Measurements from ENCODE around the gene CS. TPM values are rescaled to one million over a fixed set of nuclear protein-coding genes. Genes with fewer than 3 reads are reported as not detected.

Gene CS
- total and polyA plus RNA-seq, 3 experiments from 2014 or later, result 78.8 to 286 (median 279) TPM

DNA sequence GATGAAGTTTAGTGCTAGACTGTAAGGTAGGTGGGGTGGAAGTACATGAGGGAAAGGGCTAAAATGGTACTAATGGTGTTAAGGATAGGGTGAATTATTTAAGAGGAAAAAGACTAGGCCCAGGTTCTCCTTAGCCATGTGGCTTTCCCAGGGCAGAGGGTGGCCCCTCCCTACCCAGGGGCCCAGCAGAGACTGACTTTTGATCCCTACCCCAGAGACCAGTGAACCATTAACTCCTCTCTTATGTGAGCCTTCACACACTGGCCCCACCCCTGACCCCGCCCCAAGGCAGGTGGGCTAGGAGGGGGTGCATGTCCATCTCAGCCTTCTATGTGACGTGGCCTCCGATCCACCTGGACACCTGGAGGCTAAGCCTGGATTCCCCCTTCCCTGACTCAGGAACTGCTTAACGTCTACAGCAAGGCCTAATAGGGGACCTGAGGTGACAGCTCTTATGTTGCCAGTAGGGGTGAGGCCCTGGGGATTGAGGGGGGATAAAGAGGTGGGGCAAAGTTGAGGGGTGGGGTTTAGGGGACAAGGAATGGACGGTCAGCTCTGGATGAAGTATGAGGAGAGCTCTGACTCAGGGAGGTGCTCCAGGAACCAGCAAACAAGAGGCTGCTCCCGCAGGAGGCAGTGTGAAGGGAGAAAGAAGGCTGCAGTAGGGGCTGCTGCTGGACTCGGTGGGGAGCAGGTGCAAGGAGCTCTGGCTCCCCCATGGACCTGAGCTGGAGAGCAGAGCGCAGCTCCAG is 69.5 kb downstream of the CS start:
- Mint-ChIP-seq H3K9me3 (no peaks in the 10 kb centered on the region), H3K27ac (no peak overlapping the region), H3K36me3 (peaks cover 0 to 16% (median 0%) of the 10 kb centered on the region in 3 donors), H3K27me3 (no peaks in the 10 kb centered on the region), H3K4me1 (peaks cover under 1 to 3% (median 1%) of the 10 kb centered on the region in 3 donors), H3K4me3 (no peak overlapping the region)
- no peaks in the 10 kb centered on the region for H3K9me3 ChIP-seq (ENCODE audit: low read length)
- no peaks in the 10 kb centered on the region for H3K4me1 ChIP-seq (ENCODE audit: insufficient read depth, low read length)
- no peak overlapping the region for H3K4me3 ChIP-seq (ENCODE audit: low read length)
- POLR2A ChIA-PET, result no interaction called here
- no peaks in the 10 kb centered on the region for H3K36me3 ChIP-seq (ENCODE audit: insufficient read depth, low read length)
- no peaks in the 10 kb centered on the region for H3K27me3 ChIP-seq (ENCODE audit: insufficient read depth, low read length, poor library complexity, severe bottlenecking)
- no peak overlapping the region for H3K27ac ChIP-seq (ENCODE audit: low read depth, low read length)
- no peak for DNase-seq
- CTCF ChIA-PET, result interaction anchor here (1.1 kb wide), 2 partner anchors 28 to 37 kb away, joined by 3 read pairs; no protein-coding TSS in a partner anchor

DNA sequence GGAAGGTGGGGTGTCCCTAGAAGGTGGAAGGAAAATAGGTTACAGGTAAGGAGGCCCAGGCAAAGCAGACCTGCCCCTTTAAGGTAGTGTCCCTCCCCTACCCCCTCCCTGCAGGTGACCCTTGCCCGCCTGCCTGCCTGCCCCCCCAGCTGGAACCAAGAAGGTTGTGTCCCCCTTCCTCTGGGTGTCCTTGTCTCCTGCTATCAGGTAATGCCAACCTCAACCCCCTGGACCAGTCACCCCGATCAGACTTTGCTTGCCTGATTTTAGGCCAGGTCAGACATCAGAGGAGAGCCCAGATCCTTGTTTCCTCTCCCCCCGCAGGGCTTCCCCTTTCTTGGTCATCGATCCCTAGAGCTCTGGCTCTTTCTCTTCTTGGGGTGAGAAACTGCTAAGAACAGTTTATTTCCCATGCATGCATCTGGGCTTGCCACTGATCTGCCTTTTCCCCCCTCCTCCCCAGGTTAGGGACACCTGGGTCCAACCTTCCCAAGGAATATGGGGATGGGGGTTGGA is 70.2 kb downstream of the CS start, which contains the start of gene SLC39A5:
Gene SLC39A5, plus strand, starts transcription at position 136 of the 516 bp plus-strand sequence. CDS start 1,224 bp downstream, outside the sequence.
- Histone ChIP-seq H3K9me3 (ENCODE audit: low read length) (no peaks in the 10 kb centered on the region), H3K27ac (ENCODE audit: low read depth, low read length) (no peak within 1 kb of the TSS), H3K4me1 (ENCODE audit: insufficient read depth, low read length) (peaks cover 3% of the 10 kb centered on the region), H3K36me3 (ENCODE audit: insufficient read depth, low read length) (no peaks in the 10 kb centered on the region), H3K27me3 (ENCODE audit: insufficient read depth, low read length, poor library complexity, severe bottlenecking) (no peaks in the 10 kb centered on the region), H3K4me3 (ENCODE audit: low read length) (no peak within 1 kb of the TSS)
- CTCF ChIA-PET, result no interaction called here
- no peaks in the 10 kb centered on the region for H3K9me3 Mint-ChIP-seq
- H3K27me3 Mint-ChIP-seq, result no peaks in the 10 kb centered on the region
- POLR2A ChIA-PET, result no interaction called here
- DNase-seq, result no peak
- no peak within 1 kb of the TSS for H3K4me3 Mint-ChIP-seq
- peaks cover 0 to 18% (median 0%) of the 10 kb centered on the region in 3 donors for H3K36me3 Mint-ChIP-seq
- H3K4me1 Mint-ChIP-seq, result peaks cover 7 to 10% (median 8%) of the 10 kb centered on the region in 3 donors
- H3K27ac Mint-ChIP-seq, result peak within 1 kb of the TSS in 2 of 8 donors; percentile 56 to 72

DNA sequence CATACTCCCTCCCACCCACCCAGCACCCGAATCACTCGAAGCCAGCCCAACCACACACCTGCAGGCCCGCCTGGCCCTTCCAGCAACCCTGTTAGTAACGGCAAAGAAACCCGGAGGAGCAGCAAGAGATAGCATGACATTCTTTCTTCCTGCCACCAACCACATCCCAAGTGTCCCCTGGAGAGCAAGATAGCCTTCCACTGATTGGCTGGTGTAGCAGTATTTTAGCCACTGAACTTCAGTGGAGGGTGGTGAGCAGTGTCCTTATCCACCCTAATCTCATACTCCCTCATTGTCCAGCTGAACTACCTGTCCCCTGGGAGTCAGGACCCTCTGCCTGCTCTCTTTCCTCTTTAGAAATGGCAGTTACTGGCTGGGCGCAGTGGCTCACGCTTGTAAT is 71.0 kb downstream of the CS start:
- Histone ChIP-seq H3K4me3 (ENCODE audit: low read length) (no peak overlapping the region), H3K9me3 (ENCODE audit: low read length) (no peaks in the 10 kb centered on the region), H3K27me3 (ENCODE audit: insufficient read depth, low read length, poor library complexity, severe bottlenecking) (no peaks in the 10 kb centered on the region), H3K27ac (ENCODE audit: low read depth, low read length) (no peak overlapping the region), H3K4me1 (ENCODE audit: insufficient read depth, low read length) (peaks cover 9% of the 10 kb centered on the region), H3K36me3 (ENCODE audit: insufficient read depth, low read length) (no peaks in the 10 kb centered on the region)
- Mint-ChIP-seq H3K4me1 (peaks cover 13 to 18% (median 14%) of the 10 kb centered on the region in 3 donors), H3K36me3 (peaks cover 0 to 18% (median 0%) of the 10 kb centered on the region in 3 donors), H3K27ac (peak overlapping the region in 1 of 8 donors; percentile 10), H3K4me3 (no peak overlapping the region), H3K9me3 (no peaks in the 10 kb centered on the region), H3K27me3 (no peaks in the 10 kb centered on the region)
- ChIA-PET POLR2A (no interaction called here), CTCF (interaction anchor here (0.7 kb wide), 1 partner anchor 27 kb away, joined by 3 read pairs; no protein-coding TSS in a partner anchor)
- DNase-seq, result no peak

DNA sequence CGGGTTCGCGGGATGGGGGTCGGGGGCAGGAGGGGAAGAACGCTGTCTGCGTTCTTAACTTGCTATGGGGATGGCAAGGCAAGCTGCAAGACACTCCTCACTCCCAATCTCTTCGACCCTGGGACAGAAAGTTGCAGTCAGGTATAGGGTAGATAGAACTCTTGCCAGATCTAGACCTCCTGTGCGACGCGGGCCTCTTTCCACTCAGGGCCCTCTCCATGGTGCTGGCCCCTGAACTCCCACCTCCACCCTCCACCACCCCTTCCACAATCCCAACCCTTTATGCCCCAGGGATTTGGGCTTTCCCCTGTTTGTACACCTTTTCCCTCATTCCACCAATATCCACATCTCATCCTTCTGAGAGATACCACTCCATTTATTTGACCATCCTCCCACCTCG is 75.2 kb downstream of the CS start:
- H3K9me3 ChIP-seq (ENCODE audit: low read length), result no peaks in the 10 kb centered on the region
- no peak for DNase-seq
- peak overlapping the region; percentile 67 for H3K4me3 ChIP-seq (ENCODE audit: low read length)
- peaks cover 34% of the 10 kb centered on the region for H3K4me1 ChIP-seq (ENCODE audit: insufficient read depth, low read length)
- no peaks in the 10 kb centered on the region for H3K9me3 Mint-ChIP-seq
- H3K36me3 ChIP-seq (ENCODE audit: insufficient read depth, low read length), result no peaks in the 10 kb centered on the region
- peak overlapping the region; percentile 79 to 100 (median 92) for H3K27ac Mint-ChIP-seq
- CTCF ChIA-PET, result interaction anchor here (1.4 to 2.0 kb wide), 3 partner anchors 19 to 33 kb away, joined by 3 to 6 read pairs (median 3); partner anchors contain the start of gene ANKRD52
- H3K27me3 ChIP-seq (ENCODE audit: insufficient read depth, low read length, poor library complexity, severe bottlenecking), result no peaks in the 10 kb centered on the region
- H3K36me3 Mint-ChIP-seq, result peaks cover 0 to 31% (median 0%) of the 10 kb centered on the region in 3 donors
- H3K4me1 Mint-ChIP-seq, result peaks cover 42 to 55% (median 49%) of the 10 kb centered on the region in 3 donors
- peak overlapping the region; percentile 86 to 99 (median 89) for H3K4me3 Mint-ChIP-seq
- POLR2A ChIA-PET, result no interaction called here
- peaks cover 0 to 2% of the 10 kb centered on the region in 2 donors for H3K27me3 Mint-ChIP-seq
- H3K27ac ChIP-seq (ENCODE audit: low read depth, low read length), result peak overlapping the region; percentile 62

DNA sequence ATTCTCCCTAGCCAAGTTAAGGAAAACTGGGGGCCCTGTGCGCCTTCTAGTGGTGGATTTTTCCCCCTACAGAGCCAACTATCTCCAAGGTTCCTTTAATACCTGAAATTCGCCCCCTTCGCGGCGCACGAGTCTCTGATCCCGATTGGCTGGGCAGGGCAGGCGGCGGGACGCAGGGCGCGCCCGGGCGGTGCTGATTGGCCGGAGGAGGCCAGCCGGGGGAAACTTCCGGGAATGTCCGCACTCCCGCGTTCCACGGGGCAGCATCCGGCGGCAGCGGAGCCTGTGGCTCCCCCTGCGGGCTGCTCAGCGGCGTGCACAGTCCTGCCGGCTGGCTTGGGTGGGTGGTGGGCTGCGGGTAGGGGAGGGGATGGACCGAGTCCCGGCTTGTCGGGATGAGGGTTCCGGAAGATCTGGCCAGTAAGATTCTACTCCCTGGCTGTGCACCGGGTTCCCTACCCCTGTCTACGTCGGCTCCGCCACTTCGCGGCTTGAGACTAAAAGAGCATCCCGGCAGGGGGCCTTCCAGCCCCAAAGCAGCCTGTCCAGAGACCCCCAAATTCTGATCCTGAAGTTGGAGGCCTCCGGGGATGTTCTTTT is 75.9 kb downstream of the CS start, which contains the start of gene NABP2:
Gene NABP2, plus strand, starts transcription at position 241 of the 600 bp plus-strand sequence. CDS start 515 bp downstream, outside the sequence.
- Histone ChIP-seq H3K4me3 (ENCODE audit: low read length) (peak within 1 kb of the TSS; percentile 67), H3K36me3 (ENCODE audit: insufficient read depth, low read length) (no peaks in the 10 kb centered on the region), H3K4me1 (ENCODE audit: insufficient read depth, low read length) (peaks cover 34% of the 10 kb centered on the region), H3K27me3 (ENCODE audit: insufficient read depth, low read length, poor library complexity, severe bottlenecking) (no peaks in the 10 kb centered on the region), H3K9me3 (ENCODE audit: low read length) (no peaks in the 10 kb centered on the region), H3K27ac (ENCODE audit: low read depth, low read length) (peak within 1 kb of the TSS; percentile 62)
- POLR2A ChIA-PET, result interaction anchor here (1.0 kb wide), 1 partner anchor 35 kb away, joined by 3 read pairs; the partner anchor contains the start of gene SMARCC2
- Mint-ChIP-seq H3K27ac (peak within 1 kb of the TSS; percentile 90 to 100 (median 100)), H3K9me3 (no peaks in the 10 kb centered on the region), H3K4me1 (peaks cover 42 to 55% (median 53%) of the 10 kb centered on the region in 3 donors), H3K27me3 (peaks cover 0 to 2% of the 10 kb centered on the region in 2 donors), H3K4me3 (peak within 1 kb of the TSS; percentile 86 to 99 (median 93)), H3K36me3 (peaks cover 0 to 30% (median 0%) of the 10 kb centered on the region in 3 donors)
- peak; percentile 90 to 94 (median 92) for DNase-seq
- CTCF ChIA-PET, result interaction anchor here (1.4 to 3.1 kb wide), 2 partner anchors 18 to 98 kb away, joined by 3 to 13 read pairs; no protein-coding TSS in a partner anchor

DNA sequence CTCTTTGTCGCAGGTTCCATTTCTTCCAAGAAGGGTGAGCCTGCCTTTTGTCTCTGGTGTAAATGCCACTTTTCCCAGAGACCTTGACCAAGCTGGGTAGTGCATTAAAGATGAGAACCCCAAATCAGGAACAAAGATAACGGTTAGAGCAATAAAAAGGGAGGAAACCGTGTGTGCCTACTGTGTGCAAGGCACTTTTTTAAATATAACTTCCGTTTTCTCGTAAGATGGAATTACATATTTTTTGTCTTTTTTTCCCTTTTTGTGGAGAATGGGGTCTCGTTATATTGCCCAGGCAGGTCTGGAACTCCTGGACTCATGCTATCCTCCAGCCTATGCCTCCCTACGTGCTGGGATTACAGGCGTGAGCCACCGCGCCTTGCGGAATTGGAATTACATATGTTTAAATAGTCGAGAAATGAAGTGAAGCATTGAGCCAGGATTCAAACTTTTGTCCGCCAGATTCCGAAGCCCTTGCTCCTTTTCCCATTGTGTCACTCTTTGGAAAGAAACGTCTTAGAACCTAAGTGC is 76.5 kb downstream of the CS start:
- peaks cover 34% of the 10 kb centered on the region for H3K4me1 ChIP-seq (ENCODE audit: insufficient read depth, low read length)
- CTCF ChIA-PET, result interaction anchor here (1.3 to 3.1 kb wide), 8 partner anchors 16 to 105 kb away, joined by 4 to 42 read pairs (median 14); partner anchors contain the start of genes ANKRD52, ESYT1, RPL41 and SMARCC2
- H3K36me3 ChIP-seq (ENCODE audit: insufficient read depth, low read length), result no peaks in the 10 kb centered on the region
- peaks cover 42 to 55% (median 53%) of the 10 kb centered on the region in 3 donors for H3K4me1 Mint-ChIP-seq
- peak overlapping the region; percentile 86 to 99 (median 89) for H3K4me3 Mint-ChIP-seq
- peak overlapping the region; percentile 19 for H3K27ac ChIP-seq (ENCODE audit: low read depth, low read length)
- H3K36me3 Mint-ChIP-seq, result peaks cover 0 to 27% (median 0%) of the 10 kb centered on the region in 3 donors
- POLR2A ChIA-PET, result interaction anchor here (1.0 to 2.2 kb wide), 2 partner anchors 34 to 96 kb away, joined by 3 to 14 read pairs; partner anchors contain the start of genes ESYT1 and SMARCC2
- H3K27ac Mint-ChIP-seq, result peak overlapping the region; percentile 90 to 100 (median 99)
- peak overlapping the region; percentile 67 for H3K4me3 ChIP-seq (ENCODE audit: low read length)
- H3K9me3 Mint-ChIP-seq, result no peaks in the 10 kb centered on the region
- peaks cover 0 to 2% of the 10 kb centered on the region in 2 donors for H3K27me3 Mint-ChIP-seq
- H3K9me3 ChIP-seq (ENCODE audit: low read length), result no peaks in the 10 kb centered on the region
- H3K27me3 ChIP-seq (ENCODE audit: insufficient read depth, low read length, poor library complexity, severe bottlenecking), result no peaks in the 10 kb centered on the region
- no peak for DNase-seq

DNA sequence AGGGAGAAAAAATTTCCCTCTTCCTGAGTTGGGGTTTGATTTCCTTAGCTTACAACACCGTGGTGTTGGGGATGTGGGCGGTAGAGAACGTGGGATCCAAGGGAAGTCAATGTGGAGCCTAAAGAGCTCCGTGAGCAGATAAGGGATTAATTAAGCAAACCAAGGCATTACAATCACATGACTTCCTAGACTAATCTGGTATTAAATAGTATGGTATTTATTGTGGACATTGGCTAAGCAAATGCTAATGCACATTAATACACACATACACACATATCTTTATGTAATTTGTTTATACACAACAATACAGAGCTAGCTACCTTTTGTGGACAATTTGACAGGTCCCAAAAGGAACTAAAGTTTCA is 77.6 kb downstream of the CS start:
- POLR2A ChIA-PET, result interaction anchor here (0.7 to 2.2 kb wide), 15 partner anchors 31 to 407 kb away, joined by 3 to 16 read pairs (median 4); partner anchors contain the start of genes ANKRD52, BAZ2A, COQ10A and ESYT1
- Mint-ChIP-seq H3K4me1 (peaks cover 42 to 55% (median 53%) of the 10 kb centered on the region in 3 donors), H3K27ac (peak overlapping the region; percentile 99 to 100 (median 100)), H3K9me3 (no peaks in the 10 kb centered on the region), H3K27me3 (peaks cover 0 to 2% of the 10 kb centered on the region in 2 donors), H3K36me3 (peaks cover 0 to 23% (median 0%) of the 10 kb centered on the region in 3 donors), H3K4me3 (peak overlapping the region; percentile 89 to 99 (median 97))
- Histone ChIP-seq H3K4me3 (ENCODE audit: low read length) (peak overlapping the region; percentile 89), H3K27ac (ENCODE audit: low read depth, low read length) (peak overlapping the region; percentile 96), H3K36me3 (ENCODE audit: insufficient read depth, low read length) (no peaks in the 10 kb centered on the region), H3K27me3 (ENCODE audit: insufficient read depth, low read length, poor library complexity, severe bottlenecking) (no peaks in the 10 kb centered on the region), H3K4me1 (ENCODE audit: insufficient read depth, low read length) (peaks cover 34% of the 10 kb centered on the region), H3K9me3 (ENCODE audit: low read length) (no peaks in the 10 kb centered on the region)
- no peak for DNase-seq
- CTCF ChIA-PET, result interaction anchor here (0.7 to 3.1 kb wide), 21 partner anchors 9 to 246 kb away, joined by 3 to 42 read pairs (median 4); partner anchors contain the start of genes ANKRD52, ESYT1, PAN2 and RPL41
